ENCODE results near the gene MT2A.

DNA sequence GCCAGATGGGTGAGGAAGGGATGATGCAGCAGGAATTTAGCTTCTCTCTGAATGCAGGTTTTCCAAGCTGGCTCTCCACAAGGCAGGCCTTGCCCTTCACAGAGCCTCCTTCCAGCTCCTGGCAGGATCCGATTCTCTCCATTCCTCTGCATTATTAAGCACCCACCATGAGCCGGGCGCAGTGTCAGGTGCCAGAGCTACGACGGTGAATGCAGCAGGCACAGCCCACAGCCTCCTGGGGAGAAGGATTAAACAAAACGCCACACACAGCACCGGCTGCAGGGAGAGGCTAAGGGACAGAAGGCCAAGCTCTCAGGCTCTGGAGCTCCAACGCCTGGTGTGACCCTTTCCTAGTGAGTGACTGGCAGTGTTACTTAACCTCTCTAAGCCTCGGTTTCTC lies 7.1 kb upstream of the MT2A start:
- TF ChIP-seq EZH2 (IDR thresholded peaks at IDR 0.05; ENCODE audit: borderline replicate concordance): no peak
- TF ChIP-seq CTCF (IDR thresholded peaks at IDR 0.05; ENCODE audit: poor library complexity): no peak
